SK-N-SH (cell line): ENCODE data around the gene SMARCA4. TPM values are rescaled to one million over a fixed set of nuclear protein-coding genes. Genes with fewer than 3 reads are reported as not detected.

Experiments
- CTCF ChIA-PET: fragments of 300-600, 350-600 bp; formaldehyde crosslinking; extraction: SDS; loops from one replicate; lab custom pipeline; 2021; lab: Yijun Ruan, JAX
- POLR2A ChIA-PET: fragments of 350-600 bp; sonication (Branson Sonifier 250); formaldehyde crosslinking; extraction: SDS; loops from one replicate; lab custom pipeline; 2020; ENCODE audit warnings: antibody characterized with exemption, inconsistent platforms; lab: Yijun Ruan, JAX
- DNase-seq: peaks from one replicate; pipeline ENCODE4 v3.0.0; 2012
- H2AFZ ChIP-seq: fragments of 200-600 bp; sonication (generic); 2 replicates; pipeline ENCODE4 v1.8.1; 2016; ENCODE audit warnings: antibody characterized with exemption, mild to moderate bottlenecking, low read depth
- H3F3A ChIP-seq: fragments of 200-600 bp; sonication (generic); replicated peaks from 2 replicates; pipeline ENCODE3; 2016; ENCODE audit warnings: antibody characterized with exemption, mild to moderate bottlenecking; ENCODE audit not compliant: insufficient read depth
- H3K27ac ChIP-seq, 2 experiments: fragments of 200-500 bp in 1 of 2; fragments of 200-600 bp in 1 of 2; sonication (Bioruptor generic) in 1 of 2; sonication (generic), shearing (Covaris generic) in 1 of 2; 2 replicates each; pipeline versions ENCODE4 v1.5.1 to v1.6.1; 2014 to 2016; ENCODE audit warnings: low read depth in 2 of 2, inconsistent platforms in 1 of 2, low read length in 1 of 2, mild to moderate bottlenecking in 1 of 2, mixed read lengths in 1 of 2
- H3K27me3 ChIP-seq: fragments of 200-600 bp; sonication (generic), shearing (Covaris generic); 2 replicates; pipeline ENCODE4 v1.6.1; 2016; ENCODE audit warnings: mixed run types; ENCODE audit not compliant: insufficient read depth
- H3K36me3 ChIP-seq, 2 experiments: fragments of 200-500 bp in 1 of 2; fragments of 200-600 bp in 1 of 2; sonication (Bioruptor generic) in 1 of 2; sonication (generic) in 1 of 2; replicated peaks in 1 of 2; 2 replicates each; pipeline versions ENCODE3 to v1.5.1; 2014 to 2016; ENCODE audit warnings: low read length in 1 of 2, mild to moderate bottlenecking in 1 of 2; ENCODE audit not compliant: insufficient read depth in 2 of 2, control insufficient read depth in 1 of 2
- H3K4me1 ChIP-seq, 2 experiments: fragments of 200-500 bp in 1 of 2; fragments of 200-600 bp in 1 of 2; sonication (Bioruptor generic) in 1 of 2; sonication (generic), shearing (Covaris generic) in 1 of 2; 2 replicates each; pipeline versions ENCODE4 v1.5.1 to v1.6.1; 2014 to 2016; ENCODE audit warnings: low read depth in 1 of 2, low read length in 1 of 2, mixed run types in 1 of 2; ENCODE audit not compliant: insufficient read depth in 2 of 2, control insufficient read depth in 1 of 2
- H3K4me2 ChIP-seq: fragments of 200-600 bp; sonication (generic), shearing (Covaris generic); 2 replicates; pipeline ENCODE4 v1.6.1; 2017; ENCODE audit warnings: mixed run types
- H3K4me3 ChIP-seq, 2 experiments: fragments of 200-500 bp in 1 of 2; fragments of 200-600 bp in 1 of 2; sonication (Bioruptor generic) in 1 of 2; sonication (generic), shearing (Covaris generic) in 1 of 2; 2 replicates each; pipeline versions ENCODE4 v1.5.1 to v1.8.1; 2014 to 2016; ENCODE audit warnings: low read depth in 2 of 2, inconsistent platforms in 1 of 2, low read length in 1 of 2, mild to moderate bottlenecking in 1 of 2, mixed read lengths in 1 of 2, moderate library complexity in 1 of 2
- H3K79me2 ChIP-seq: fragments of 200-600 bp; sonication (generic); 2 replicates; pipeline ENCODE4 v1.8.1; 2017; ENCODE audit warnings: mild to moderate bottlenecking; ENCODE audit not compliant: insufficient read depth
- H3K9ac ChIP-seq: fragments of 200-600 bp; sonication (generic); 2 replicates; pipeline ENCODE4 v1.6.1; 2017; ENCODE audit warnings: mixed run types
- H3K9me2 ChIP-seq: fragments of 200-600 bp; sonication (generic); 2 replicates; pipeline ENCODE4 v1.6.1; 2017; ENCODE audit warnings: mixed run types
- H3K9me3 ChIP-seq: fragments of 200-600 bp; sonication (generic); 2 replicates; pipeline ENCODE4 v1.6.1; 2017; ENCODE audit warnings: mixed run types, mild to moderate bottlenecking, moderate library complexity
- H4K20me1 ChIP-seq: fragments of 200-600 bp; sonication (generic); 2 replicates; pipeline ENCODE4 v1.6.1; 2017; ENCODE audit warnings: mild to moderate bottlenecking, mixed run types; ENCODE audit not compliant: insufficient read depth
- CHD2 ChIP-seq: fragments of 150-350 bp; IDR thresholded peaks from 2 replicates; pipeline ENCODE4 v1.6.1; 2018; ENCODE audit warnings: low read length; ENCODE audit not compliant: partially characterized antibody
- ELF1 ChIP-seq: IDR thresholded peaks from 2 replicates; pipeline ENCODE4 v1.4.0; 2012
- FOXM1 ChIP-seq: IDR thresholded peaks from 2 replicates; pipeline ENCODE4 v1.4.0; 2012; ENCODE audit warnings: low read depth, mild to moderate bottlenecking
- GABPA ChIP-seq: IDR thresholded peaks from 2 replicates; pipeline ENCODE4 v1.4.0; 2012; ENCODE audit warnings: low read depth, mild to moderate bottlenecking
- GATA2 ChIP-seq: sonication (generic); formaldehyde crosslinking; IDR thresholded peaks from 2 replicates; pipeline ENCODE4 v1.5.0; 2020; ENCODE audit warnings: mild to moderate bottlenecking, missing genetic modification reagents
- MXI1 ChIP-seq: IDR thresholded peaks from 2 replicates; pipeline ENCODE4 v1.6.1; 2012; ENCODE audit warnings: mild to moderate bottlenecking, low read depth, low read length, improper control_type of control experiment
- NRF1 ChIP-seq: IDR thresholded peaks from 2 replicates; pipeline ENCODE4 v1.6.1; 2012; ENCODE audit warnings: low read depth, mild to moderate bottlenecking, low read length
- PBX3 ChIP-seq: IDR thresholded peaks from 2 replicates; pipeline ENCODE4; 2012
- SIN3A ChIP-seq: IDR thresholded peaks from 2 replicates; pipeline ENCODE4 v1.6.1; 2012; ENCODE audit warnings: low read depth, mild to moderate bottlenecking, low read length, moderate library complexity, borderline replicate concordance
- TAF1 ChIP-seq: IDR thresholded peaks from 2 replicates; pipeline ENCODE4 v1.6.1; 2012; ENCODE audit warnings: low read depth, mild to moderate bottlenecking, low read length, moderate library complexity, borderline replicate concordance
- TCF12 ChIP-seq: IDR thresholded peaks from 2 replicates; pipeline ENCODE4 v1.4.0; 2012
- TEAD4 ChIP-seq: IDR thresholded peaks from 2 replicates; pipeline ENCODE4 v1.4.0; 2012; ENCODE audit warnings: mild to moderate bottlenecking, borderline replicate concordance; ENCODE audit not compliant: insufficient read depth
- USF1 ChIP-seq: IDR thresholded peaks from 2 replicates; pipeline ENCODE4 v1.4.0; 2012; ENCODE audit warnings: low read depth, borderline replicate concordance
- WGBS: methylation state at CpG from one replicate; pipeline ENCODE4 v1.1.6; 2017; ENCODE audit warnings: low lambda C conversion rate; 5-methylcytosine and 5-hydroxymethylcytosine counted together
- polyA plus RNA-seq, 3 experiments: library from polyadenylated mRNA; depleted of rRNA; stranded (reverse); fragments of >200 nt; gene quantifications; 2 replicates each; pipeline ENCODE4 v1.2.3, GENCODE V29; 2012
- TF ChIP-seq, protein P1 (sequence below): IDR thresholded peaks from 2 replicates; pipeline ENCODE4 v1.4.0; 2012; ENCODE audit warnings: low read depth, borderline replicate concordance
- TF ChIP-seq, protein P2 (sequence below): IDR thresholded peaks from 2 replicates; pipeline ENCODE4 v1.6.1; 2012; ENCODE audit warnings: mild to moderate bottlenecking, low read depth, low read length, moderate library complexity

SMARCA4 gene
- polyA plus RNA-seq, 1 of the 3 experiments (the other 2 are of a cell fraction), result 90.7 TPM

GRCh38 chr19:11017275-11018035 lies 56.6 kb downstream of the SMARCA4 start:
- Histone ChIP-seq H3K9me2 (no peaks in the 10 kb centered on the region), H3K4me1 (no peaks in the 10 kb centered on the region), H3K9me3 (no peaks in the 10 kb centered on the region), H3K36me3 (peaks cover 27 to 93% of the 10 kb centered on the region in 2 experiments), H3K79me2 (no peaks in the 10 kb centered on the region), H3K9ac (no peak overlapping the region), H3F3A (no peaks in the 10 kb centered on the region), H3K4me2 (no peak overlapping the region), H2AFZ (no peak overlapping the region), H4K20me1 (no peaks in the 10 kb centered on the region), H3K27me3 (no peaks in the 10 kb centered on the region), H3K27ac (no peak overlapping the region), H3K4me3 (no peak overlapping the region)
- DNase-seq, result no peak
- ChIA-PET CTCF (interaction anchor here (0.8 to 3.6 kb wide), 3 partner anchors 18 to 81 kb away, joined by 3 to 17 read pairs (median 3); no protein-coding TSS in a partner anchor), POLR2A (no interaction called here)
- WGBS, result 98% methylated on average over 20 of the region's 23 CpGs
- TF ChIP-seq TEAD4, result no peak
- no peak for TF ChIP-seq FOXM1
- no peak for TF ChIP-seq USF1
- TF ChIP-seq TCF12, result no peak
- no peak for TF ChIP-seq NRF1
- no peak for TF ChIP-seq GATA2 (CRISPR knock-in tag)
- TF ChIP-seq SIN3A, result no peak
- TF ChIP-seq MXI1, result no peak
- TF ChIP-seq TAF1, result no peak
- no peak for TF ChIP-seq GABPA
- TF ChIP-seq, protein P1, sequence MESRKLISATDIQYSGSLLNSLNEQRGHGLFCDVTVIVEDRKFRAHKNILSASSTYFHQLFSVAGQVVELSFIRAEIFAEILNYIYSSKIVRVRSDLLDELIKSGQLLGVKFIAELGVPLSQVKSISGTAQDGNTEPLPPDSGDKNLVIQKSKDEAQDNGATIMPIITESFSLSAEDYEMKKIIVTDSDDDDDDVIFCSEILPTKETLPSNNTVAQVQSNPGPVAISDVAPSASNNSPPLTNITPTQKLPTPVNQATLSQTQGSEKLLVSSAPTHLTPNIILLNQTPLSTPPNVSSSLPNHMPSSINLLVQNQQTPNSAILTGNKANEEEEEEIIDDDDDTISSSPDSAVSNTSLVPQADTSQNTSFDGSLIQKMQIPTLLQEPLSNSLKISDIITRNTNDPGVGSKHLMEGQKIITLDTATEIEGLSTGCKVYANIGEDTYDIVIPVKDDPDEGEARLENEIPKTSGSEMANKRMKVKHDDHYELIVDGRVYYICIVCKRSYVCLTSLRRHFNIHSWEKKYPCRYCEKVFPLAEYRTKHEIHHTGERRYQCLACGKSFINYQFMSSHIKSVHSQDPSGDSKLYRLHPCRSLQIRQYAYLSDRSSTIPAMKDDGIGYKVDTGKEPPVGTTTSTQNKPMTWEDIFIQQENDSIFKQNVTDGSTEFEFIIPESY, result no peak
- TF ChIP-seq CHD2, result no peak
- TF ChIP-seq, protein P2, sequence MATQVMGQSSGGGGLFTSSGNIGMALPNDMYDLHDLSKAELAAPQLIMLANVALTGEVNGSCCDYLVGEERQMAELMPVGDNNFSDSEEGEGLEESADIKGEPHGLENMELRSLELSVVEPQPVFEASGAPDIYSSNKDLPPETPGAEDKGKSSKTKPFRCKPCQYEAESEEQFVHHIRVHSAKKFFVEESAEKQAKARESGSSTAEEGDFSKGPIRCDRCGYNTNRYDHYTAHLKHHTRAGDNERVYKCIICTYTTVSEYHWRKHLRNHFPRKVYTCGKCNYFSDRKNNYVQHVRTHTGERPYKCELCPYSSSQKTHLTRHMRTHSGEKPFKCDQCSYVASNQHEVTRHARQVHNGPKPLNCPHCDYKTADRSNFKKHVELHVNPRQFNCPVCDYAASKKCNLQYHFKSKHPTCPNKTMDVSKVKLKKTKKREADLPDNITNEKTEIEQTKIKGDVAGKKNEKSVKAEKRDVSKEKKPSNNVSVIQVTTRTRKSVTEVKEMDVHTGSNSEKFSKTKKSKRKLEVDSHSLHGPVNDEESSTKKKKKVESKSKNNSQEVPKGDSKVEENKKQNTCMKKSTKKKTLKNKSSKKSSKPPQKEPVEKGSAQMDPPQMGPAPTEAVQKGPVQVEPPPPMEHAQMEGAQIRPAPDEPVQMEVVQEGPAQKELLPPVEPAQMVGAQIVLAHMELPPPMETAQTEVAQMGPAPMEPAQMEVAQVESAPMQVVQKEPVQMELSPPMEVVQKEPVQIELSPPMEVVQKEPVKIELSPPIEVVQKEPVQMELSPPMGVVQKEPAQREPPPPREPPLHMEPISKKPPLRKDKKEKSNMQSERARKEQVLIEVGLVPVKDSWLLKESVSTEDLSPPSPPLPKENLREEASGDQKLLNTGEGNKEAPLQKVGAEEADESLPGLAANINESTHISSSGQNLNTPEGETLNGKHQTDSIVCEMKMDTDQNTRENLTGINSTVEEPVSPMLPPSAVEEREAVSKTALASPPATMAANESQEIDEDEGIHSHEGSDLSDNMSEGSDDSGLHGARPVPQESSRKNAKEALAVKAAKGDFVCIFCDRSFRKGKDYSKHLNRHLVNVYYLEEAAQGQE, result no peak
- TF ChIP-seq PBX3, result no peak
- TF ChIP-seq ELF1, result no peak
